HG02852 (cell line): ENCODE measurements around the gene OSBPL3.
A peak's percentile ranks its signal among the peaks of the same experiment; 100 is the strongest.
"Not testable (repeated sequence)": the region's sequence is repeated elsewhere in the genome, so short reads cannot be mapped to it uniquely, and the experiment has no call there.

Source experiments
- ATAC-seq: cut with Tn5 transposase; IDR thresholded peaks from one replicate; pipeline ENCODE4 v1.9.1; 2021; ENCODE audit warnings: mild to moderate bottlenecking, moderate library complexity; ENCODE audit not compliant: unreplicated experiment

Gene OSBPL3

DNA sequence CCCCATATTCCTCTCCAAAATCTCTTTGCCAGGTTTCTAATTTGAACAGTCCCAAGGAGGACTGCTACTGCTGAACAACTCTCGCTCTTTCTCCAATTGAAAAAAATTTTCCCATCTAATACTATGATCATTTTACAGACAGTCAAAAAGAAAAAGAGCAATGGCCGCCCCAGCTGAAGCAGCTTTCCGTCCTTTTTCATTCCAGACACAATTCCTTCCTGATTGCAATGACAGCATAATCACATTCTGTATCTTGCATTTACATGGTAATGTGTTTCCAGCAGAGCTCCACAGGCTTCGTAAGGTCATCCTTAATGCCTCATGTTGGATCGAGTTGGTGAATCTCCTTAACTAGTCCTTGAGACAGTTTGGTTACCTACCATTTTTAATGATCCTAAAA is 177.7 kb downstream of the OSBPL3 start:
- no peak for ATAC-seq

DNA sequence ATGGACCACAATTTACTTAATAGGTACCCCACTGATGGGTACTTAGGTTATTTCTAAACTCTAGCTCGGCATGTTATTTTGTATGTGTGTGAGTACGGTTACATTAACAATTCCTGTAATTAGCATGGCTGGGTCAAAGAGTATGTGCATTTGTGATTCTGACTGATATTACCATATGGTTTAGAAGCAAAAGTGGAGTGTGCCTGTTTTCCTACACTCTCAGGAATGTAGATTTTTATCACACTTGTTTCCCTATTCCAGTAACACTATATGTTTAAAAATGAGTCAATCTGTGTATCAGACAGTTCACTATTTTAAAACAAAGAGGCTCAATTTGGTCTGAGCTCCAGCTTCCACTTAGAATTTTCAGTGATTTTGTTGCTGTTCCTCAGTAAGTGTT is 178.1 kb downstream of the OSBPL3 start:
- ATAC-seq, result no peak

DNA sequence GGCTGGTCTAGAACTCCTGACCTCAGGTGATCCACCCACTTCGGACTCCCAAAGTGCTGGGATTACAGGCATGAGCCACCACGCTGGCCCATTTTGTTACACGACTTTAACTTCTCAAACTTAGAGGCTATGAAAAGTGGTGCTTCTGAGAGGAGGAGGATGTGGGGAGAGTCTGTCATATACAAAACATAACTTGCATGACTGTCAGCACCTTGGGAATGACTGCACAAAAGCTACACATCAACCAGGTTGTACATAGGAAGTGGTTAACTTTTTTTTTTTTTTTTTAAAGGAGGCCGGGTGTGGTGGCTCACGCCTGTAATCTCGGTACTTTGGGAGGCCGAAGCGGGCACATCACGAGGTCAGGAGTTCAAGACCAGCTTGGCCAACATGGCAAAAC is 179.3 kb downstream of the OSBPL3 start:
- no peak for ATAC-seq

DNA sequence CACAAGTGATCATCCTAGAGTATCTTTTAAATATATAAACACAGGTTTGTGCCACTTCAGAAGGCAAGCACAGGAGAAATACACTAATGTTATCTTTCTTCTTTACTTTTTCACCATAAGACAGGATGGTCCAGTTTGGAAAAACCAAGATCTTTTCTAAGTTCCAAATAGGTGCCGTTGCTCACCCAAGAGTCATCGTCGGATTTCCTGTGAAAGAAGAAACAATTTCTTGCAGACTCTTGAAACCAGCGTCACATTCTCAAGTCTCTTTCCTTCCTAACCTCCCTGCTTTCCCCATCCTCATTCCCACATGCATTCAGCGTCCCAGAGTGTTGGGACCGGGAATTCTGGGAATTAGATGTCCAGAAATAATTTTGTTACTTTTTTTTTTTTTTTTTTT is 179.9 kb downstream of the OSBPL3 start:
- ATAC-seq, result no peak

DNA sequence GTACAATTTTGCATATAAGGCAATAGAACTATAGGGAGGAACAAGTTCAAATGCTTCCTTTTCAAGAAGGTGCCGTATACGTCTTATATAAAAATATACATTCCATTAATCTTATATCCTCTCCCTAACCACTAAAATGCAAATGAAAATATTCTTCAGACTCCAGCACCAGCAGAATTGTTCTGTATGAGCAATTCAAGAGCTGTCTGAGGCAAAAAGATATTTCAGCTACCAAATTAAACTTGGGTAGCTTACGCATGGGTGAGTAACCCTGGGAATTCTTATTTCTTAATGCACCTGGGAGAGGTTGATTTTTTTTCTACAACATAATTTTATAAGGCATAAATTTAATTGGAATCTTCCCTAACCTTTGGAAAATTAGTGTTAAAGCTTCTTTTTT is 180.5 kb downstream of the OSBPL3 start:
- no peak for ATAC-seq

DNA sequence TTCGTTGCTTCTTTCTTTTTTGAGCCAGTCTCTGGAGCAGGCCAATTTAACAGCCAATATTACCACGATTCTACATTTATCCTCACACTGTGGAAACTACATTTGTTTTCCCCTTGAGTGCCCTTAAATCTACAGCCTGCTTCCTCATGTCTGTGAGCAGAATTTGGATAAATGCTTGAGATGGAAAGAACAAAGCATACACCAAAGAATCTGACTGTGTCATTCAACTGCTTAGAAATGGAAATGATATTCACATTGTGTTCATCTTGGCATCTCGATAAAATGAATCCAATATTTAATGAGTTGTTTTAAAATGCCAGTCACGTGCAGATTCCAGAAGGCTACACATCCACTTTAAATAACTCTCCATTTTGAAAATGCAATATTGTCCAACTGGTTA is 181.7 kb downstream of the OSBPL3 start:
- no peak for ATAC-seq

DNA sequence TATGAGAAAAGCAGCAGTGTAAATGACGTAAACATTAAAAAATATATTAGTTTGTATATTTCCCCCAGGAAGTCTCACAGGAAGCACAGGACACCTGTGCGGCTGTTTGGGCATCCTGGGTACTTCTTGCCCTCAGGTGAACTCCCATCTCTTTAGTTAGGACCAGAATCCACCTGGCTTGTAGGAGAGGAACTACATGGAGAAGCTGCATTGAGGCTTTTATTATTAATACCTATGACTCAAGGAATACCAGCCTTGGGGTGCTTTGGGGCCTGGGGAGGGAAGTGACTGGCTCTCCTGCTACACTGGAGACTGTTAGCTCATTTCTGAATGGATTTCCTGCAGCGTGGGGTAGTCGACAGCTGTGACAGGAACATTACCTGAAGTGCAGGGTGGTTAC is 182.7 kb downstream of the OSBPL3 start:
- no peak for ATAC-seq

DNA sequence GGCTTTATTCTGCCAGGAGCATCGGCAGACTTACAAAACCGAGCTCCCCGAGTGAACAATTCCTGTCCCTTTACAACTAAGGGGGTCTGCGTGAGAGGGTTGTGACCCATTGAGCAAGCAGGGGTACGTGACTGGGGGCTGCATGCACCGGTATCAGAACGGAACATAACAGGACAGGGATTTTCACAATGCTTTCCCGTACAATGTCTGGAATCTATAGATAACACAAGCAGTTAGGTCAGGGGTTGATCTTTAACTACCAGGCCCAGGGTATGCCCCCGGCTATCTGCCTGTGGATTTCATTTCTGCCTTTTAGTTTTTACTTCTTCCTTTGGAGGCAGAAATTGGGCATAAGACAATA is 184.6 kb downstream of the OSBPL3 start:
- no peak for ATAC-seq

DNA sequence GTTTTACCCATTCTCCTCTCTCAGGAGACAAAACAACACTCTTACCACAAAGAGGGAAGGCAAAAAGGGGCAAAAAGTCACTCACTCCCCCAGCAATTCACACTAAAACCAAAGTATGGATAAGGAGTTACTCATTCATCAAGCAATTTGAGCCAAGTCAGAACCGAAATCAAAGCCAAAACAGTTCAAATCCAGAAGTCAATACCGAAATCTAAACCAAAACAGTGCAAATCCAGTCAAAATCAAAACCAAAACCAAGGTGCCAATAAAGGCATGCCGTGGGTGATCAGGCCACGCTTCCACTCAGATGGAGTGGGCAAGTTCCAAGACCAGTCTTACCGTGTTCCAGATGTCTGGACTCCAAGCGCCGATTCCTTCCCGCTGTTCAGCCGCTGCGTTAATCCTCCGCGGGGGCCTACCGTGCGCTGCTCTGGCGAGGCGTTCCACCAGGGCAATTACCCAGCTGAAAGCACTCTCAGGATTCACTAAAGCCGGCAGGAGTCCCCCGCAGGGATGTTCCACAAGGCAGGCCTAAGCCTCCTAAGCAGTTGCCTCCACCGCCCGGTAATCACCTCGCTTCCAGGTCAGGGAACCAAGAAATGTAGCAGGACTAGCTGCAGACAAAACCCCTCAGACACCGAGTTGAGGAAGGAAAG is 185.1 kb downstream of the OSBPL3 start:
- ATAC-seq, result not testable (repeated sequence)

DNA sequence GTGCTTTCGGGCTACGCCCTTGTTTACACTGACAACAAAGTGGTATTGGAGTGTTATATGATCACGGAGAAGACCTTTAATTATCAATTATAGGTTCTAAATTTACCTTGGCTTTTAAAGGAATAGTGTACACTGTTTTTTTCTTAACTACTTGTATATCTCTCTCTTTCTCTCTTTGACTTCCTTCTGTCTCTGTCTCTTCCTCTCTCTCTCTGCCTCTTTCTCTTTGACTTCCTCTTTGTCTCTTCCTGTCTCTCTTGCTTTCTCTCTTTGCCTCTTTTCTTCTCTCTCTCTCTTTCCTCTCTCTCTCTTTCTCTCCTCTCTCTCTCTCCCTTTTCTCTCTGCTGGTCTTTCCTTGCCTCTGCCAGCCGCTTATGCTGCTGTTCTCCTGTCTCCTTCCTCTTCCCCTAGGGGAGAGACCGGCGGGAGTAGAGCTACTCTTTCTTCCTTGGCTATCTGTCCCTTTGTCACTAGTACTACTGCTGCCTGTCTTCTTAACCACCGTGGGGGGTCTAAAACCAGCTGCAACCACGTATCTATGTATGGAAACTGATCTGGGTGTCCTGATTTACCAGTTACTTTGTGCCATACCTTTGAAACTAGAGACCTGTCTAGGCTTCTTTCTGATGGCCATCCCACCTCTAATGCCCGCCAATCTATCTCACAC is 185.9 kb downstream of the OSBPL3 start:
- no peak for ATAC-seq

DNA sequence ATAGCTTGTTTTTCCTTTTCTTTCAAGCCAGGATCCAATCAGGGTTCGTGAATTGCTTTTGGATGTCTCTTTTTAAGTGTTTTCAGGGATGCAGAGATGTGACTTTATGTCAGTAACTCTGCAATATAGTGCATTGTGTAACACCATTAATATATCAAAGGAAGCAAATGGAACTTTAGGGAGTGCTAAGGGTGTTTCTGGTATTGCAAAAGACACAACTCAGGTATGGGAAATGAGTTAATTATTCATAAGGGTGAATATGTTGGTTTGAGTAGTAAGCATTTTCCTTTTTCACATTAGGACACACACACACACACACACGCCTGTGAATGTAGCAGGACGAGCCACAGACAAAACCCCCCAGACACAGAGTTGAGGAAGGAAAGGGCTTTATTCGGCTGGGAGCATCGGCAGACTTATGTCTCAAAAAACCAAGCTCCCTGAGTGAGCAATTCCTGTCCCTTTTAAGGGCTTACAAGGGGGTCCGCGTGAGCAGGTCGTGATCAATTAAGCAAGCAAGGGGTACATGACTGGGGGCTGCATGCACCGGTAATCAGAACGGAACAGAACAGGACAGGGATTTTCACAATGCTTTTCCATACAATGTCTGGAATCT is 190.9 kb downstream of the OSBPL3 start:
- ATAC-seq, result no peak

DNA sequence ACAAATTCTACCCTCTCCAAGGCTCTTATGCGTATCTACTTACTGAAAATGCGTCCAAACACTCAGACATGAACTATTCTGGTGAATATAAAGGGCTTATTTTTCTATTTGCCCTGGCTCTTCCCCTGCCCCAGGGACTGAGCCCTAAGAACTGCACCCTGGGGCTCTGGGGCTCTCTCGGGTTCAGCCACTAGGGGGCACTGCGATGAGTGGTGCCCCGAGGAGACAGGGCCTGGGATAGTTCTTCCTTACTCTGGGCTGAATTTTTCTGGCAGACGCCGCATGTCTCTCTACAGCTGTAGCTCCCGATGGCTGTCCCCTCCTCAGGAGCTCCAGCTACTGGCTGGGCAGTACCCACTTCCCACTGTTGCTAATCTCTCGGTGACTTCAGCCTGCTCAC is 191.9 kb downstream of the OSBPL3 start:
- no peak for ATAC-seq

DNA sequence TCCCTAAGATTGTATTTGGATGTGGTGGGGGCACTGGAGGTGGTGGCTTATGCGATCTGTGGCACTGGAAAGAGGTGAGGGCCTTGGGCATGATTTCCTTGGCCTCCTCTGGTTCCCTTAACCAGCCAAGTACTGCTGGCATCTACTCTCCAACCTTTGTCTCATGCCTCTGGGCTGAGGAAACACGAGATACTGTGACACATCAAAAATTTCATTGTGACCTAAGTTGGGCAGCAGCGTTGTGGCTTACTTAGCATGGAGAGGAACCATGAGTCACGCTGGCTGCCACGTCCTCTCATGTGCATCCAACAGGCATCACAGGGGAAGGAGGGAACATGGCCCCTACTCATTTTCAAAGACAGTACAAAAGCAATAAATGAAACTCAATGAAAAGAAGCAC is 193.0 kb downstream of the OSBPL3 start:
- no peak for ATAC-seq

DNA sequence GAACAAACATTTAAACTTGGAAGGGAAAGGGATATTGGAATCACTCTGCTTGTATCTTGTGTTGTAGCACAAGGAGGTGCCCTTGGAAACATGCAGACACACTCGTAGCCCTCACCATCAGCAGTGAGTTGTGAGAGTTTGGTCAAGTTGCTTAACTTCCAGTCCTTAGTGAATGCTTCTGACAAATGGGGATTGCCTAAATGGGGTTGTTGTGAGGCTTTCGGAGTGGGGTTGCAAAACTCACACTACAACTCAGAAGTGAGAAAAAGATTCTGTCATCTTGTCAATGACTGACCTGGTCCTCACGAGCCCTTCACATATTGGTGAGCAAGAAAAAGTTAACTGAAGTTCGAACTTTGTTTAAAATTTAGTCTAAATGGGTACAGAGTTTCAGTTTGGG is 193.7 kb downstream of the OSBPL3 start:
- ATAC-seq, result no peak

DNA sequence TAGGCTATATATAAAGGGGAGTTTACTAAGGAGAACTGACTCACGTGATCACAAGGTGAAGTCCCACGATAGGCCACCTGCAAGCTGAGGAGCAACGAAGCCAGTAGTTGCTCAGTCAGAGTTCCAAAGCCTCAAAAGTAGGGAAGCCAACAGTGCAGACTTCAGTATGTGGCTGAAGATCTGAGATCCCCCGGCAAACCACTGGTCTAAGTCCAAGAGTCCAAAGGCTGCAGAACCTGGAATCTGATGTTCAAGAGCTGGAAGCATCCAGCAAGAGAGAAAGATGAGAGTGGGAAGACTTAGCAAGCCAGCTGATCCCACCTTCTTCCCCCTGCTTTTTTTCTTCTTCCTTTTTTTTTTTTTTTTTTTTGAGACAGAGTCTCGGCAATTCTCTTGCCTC is 195.7 kb downstream of the OSBPL3 start:
- no peak for ATAC-seq

DNA sequence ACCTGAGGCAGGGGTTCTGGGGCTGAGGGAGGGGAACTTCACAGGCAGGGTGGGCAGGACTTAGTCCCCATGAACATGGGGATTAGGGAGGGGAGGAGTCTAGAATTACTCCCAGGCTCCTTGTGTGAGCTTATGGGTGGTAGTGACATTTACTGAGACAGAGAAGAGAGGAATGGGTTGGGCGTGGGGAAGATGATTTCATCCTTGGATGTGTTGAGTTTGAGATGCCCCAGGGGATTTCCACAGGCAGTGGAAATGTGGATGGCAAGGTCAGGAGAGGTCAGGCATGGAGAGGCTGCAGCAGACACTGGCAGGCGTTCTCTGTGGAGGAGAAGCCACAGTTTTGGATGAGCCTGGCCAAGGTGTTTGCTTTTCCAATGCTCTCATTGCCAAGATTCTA is 196.3 kb downstream of the OSBPL3 start:
- no peak for ATAC-seq

DNA sequence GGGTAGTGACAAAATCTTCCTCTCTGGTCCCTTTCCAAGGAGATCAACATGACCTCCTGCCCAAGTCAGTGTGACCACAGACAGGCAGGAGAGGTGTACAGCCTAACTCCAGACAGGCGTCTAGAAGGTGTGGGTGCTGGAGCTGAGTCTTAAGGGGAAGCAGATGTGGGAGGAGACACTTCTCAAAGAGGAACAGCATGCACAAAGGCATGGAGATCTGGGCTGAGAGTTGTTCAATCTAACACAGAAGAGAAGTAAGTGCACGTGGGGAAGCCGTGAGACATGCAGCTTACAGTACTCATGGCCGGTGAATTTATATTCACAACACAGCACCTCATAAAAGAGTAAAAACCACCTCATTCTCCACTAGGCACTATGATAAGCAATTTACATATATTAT is 198.9 kb downstream of the OSBPL3 start:
- ATAC-seq, result no peak

DNA sequence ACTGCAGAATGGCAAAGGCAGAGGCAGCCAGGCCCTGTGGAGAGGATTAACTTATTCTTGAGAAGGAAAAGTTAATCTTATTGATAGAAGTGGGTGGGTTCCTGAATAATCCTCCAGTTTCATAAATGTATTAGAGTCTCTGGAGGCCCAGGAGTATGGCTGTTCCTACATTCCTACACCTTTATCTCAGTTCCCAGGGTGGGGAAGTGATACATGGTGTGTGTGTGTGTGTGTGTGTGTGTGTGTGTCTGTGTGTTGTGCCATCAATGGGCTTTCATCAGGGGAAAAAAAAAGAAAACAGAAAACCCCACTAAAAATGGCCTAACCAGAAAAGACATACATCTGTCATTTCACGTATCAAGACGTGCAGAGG is 200.7 kb downstream of the OSBPL3 start:
- no peak for ATAC-seq

DNA sequence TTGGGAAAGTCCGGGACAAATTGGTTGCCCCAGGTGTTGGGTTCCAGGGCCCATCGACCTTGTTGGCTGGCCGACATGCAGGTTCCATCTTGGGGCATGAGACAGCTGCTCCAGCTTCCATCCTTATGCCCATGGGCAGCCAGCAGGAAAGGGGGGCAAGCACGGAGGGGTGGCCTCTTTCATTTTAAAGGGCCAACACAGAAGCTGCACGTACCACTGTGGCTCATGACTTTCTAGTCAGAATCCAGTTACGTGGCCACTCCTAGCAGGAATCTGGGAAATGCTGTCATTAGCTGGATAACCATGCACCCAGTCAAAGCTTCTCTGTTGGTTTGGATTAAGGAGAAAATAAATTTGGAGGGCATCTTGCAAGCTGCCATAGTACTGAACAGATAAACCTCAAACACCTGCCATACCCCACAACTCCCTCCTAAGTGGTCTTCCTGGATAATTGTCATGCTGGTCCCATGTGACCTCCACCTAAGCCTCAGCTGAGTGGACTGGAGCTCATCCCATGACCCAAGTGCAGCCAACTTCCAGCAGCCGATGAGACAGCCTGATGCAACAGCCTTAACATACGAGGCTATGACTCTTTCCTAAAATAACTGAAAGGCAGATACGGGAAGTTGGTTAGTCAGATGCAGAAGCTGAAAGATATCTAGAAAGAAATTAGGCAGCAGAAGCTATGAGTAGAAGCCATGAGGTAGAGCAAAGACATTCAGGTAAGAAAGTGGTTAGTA is 201.3 kb downstream of the OSBPL3 start:
- ATAC-seq, result peak; percentile 69

DNA sequence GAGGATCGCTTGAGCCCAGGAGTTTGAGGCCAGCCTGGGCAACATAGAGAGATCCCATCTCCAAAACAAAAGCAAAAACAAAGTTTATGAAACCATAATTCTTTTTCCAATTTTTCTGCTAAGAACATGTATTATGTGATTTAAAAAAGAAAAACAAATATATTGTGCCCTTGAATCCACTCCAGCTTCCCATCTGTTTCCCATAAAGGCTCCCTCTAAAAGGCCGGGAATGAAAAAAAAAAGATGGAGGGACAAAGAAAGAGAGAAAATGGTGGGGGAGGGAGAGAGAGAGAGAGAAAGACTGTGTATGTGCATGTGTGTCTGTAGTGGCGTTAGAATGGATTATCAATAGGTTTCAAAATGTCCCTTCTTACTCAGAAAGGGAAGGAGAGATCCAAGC is 202.2 kb downstream of the OSBPL3 start:
- no peak for ATAC-seq

DNA sequence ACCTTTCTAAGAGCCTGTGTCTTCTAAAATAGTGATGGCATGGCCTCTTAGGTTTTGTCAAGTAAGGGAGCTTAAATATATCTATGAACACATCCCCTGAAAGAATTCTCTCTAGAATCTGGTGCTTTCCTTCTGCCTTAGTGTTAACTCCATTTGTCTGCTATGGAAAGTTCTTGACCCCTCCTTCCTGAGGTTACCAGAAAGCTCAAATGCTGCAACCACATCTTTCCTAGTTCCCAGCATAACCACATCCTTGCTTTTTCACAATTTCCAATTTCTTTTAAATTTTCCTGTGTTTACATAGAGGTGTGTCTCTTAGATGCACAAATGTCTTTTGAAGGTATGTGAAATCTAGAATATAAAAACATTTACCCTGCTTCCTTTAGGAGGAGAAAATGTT is 206.3 kb downstream of the OSBPL3 start:
- no peak for ATAC-seq

DNA sequence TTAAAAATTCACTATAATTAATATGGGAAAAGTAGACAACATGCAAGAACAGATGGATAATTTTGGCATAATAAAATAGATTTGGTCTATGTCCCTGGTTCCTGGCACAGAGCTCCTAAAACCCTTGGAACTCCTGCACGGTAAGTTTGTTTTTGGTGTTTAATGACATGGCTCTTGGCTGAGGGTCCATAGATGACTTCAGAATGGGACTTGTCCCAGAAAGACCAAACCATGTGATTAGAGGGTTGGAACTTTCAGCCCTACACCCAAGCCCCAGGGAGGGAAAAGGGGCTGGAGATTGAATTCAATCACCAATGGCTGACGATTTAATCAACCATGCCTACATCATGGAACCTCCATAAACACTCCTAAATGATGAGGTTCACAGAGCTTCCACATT is 210.1 kb downstream of the OSBPL3 start:
- no peak for ATAC-seq
